IMR-90 (cell line): ENCODE data around the gene C1orf87. TPM values are rescaled to one million over a fixed set of nuclear protein-coding genes. Genes with fewer than 3 reads are reported as not detected.

Source experiments
- ATAC-seq: fragments of 200-7000 bp; cut with Tn5 transposase; 2 replicates; pipeline ENCODE4 v1.9.1; 2020; ENCODE audit warnings: low read depth, mild to moderate bottlenecking, moderate library complexity
- BruUV-seq: library from RNA; stranded (reverse); fragments of 400-500 nt; replicated peaks from 2 replicates; lab custom pipeline; 2021; lab: Mats Ljungman, UMichigan
- CTCF ChIA-PET: fragments of 300-600 bp; formaldehyde crosslinking; extraction: SDS; loops from one replicate; lab custom pipeline; 2021; ENCODE audit warnings: antibody characterized with exemption; lab: Yijun Ruan, JAX
- POLR2A ChIA-PET: fragments of 300-600 bp; sonication (Branson Sonifier 250); formaldehyde crosslinking; loops from one replicate; lab custom pipeline; 2022; ENCODE audit warnings: antibody characterized with exemption; ENCODE audit not compliant: unreplicated experiment; lab: Charles Lee
- DNase-seq: peaks from one replicate; pipeline ENCODE4 v3.0.0; 2013
- H2AFZ ChIP-seq: replicated peaks from 2 replicates; pipeline ENCODE3; 2013; ENCODE audit warnings: low read length, mild to moderate bottlenecking; ENCODE audit not compliant: poor library complexity
- H2AK5ac ChIP-seq: 2 replicates; pipeline ENCODE4 v1.6.1; 2013; ENCODE audit warnings: low read depth, low read length, inconsistent platforms
- H2AK9ac ChIP-seq: replicated peaks from 2 replicates; pipeline ENCODE3; 2013; ENCODE audit warnings: mild to moderate bottlenecking, low read depth, low read length, moderate library complexity; ENCODE audit not compliant: poor library complexity
- H2BK120ac ChIP-seq: 2 replicates; pipeline ENCODE4 v1.6.1; 2013; ENCODE audit warnings: low read depth, low read length, inconsistent platforms
- H2BK15ac ChIP-seq: 3 replicates; pipeline ENCODE4 v1.6.1; 2013; ENCODE audit warnings: low read depth, low read length, inconsistent platforms
- H2BK20ac ChIP-seq: 2 replicates; pipeline ENCODE4 v1.6.1; 2013; ENCODE audit warnings: low read depth, mild to moderate bottlenecking, inconsistent platforms, low read length, moderate library complexity
- H2BK5ac ChIP-seq: 2 replicates; pipeline ENCODE4 v1.6.1; 2013; ENCODE audit warnings: mild to moderate bottlenecking, low read depth, low read length, inconsistent platforms; ENCODE audit not compliant: poor library complexity, severe bottlenecking
- H3K14ac ChIP-seq: replicated peaks from 2 replicates; pipeline ENCODE4 v1.6.1; 2013; ENCODE audit warnings: low read depth, low read length, inconsistent platforms
- H3K18ac ChIP-seq: 2 replicates; pipeline ENCODE4 v1.6.1; 2013; ENCODE audit warnings: low read depth, low read length, control low read depth
- H3K23ac ChIP-seq: 2 replicates; pipeline ENCODE4 v1.6.1; 2013; ENCODE audit warnings: low read depth, low read length, inconsistent platforms
- H3K27ac ChIP-seq: 2 replicates; pipeline ENCODE4 v1.5.1; 2013; ENCODE audit warnings: mild to moderate bottlenecking, control low read depth, low read length; ENCODE audit not compliant: insufficient read depth
- H3K27me3 ChIP-seq: 2 replicates; pipeline ENCODE4 v1.6.1; 2013; ENCODE audit warnings: low read length; ENCODE audit not compliant: control insufficient read depth, insufficient read depth
- H3K36me3 ChIP-seq: 2 replicates; pipeline ENCODE4 v1.6.1; 2013; ENCODE audit warnings: low read length, mixed read lengths; ENCODE audit not compliant: control insufficient read depth, insufficient read depth
- H3K4ac ChIP-seq: 2 replicates; pipeline ENCODE4 v1.6.1; 2013; ENCODE audit warnings: low read depth, low read length, inconsistent platforms
- H3K4me1 ChIP-seq: 2 replicates; pipeline ENCODE4 v1.6.1; 2013; ENCODE audit warnings: low read length, mixed read lengths; ENCODE audit not compliant: control insufficient read depth, insufficient read depth
- H3K4me2 ChIP-seq: 2 replicates; pipeline ENCODE4 v1.6.1; 2013; ENCODE audit warnings: low read depth, mild to moderate bottlenecking, control low read depth, low read length, moderate library complexity
- H3K4me3 ChIP-seq: 2 replicates; pipeline ENCODE4 v1.5.1; 2013; ENCODE audit warnings: low read depth, mild to moderate bottlenecking, control low read depth, low read length, moderate library complexity; ENCODE audit not compliant: insufficient read depth
- H3K56ac ChIP-seq: 2 replicates; pipeline ENCODE4 v1.6.1; 2013; ENCODE audit warnings: low read length, inconsistent platforms; ENCODE audit not compliant: insufficient read depth; ENCODE audit errors: extremely low read depth
- H3K79me1 ChIP-seq, 2 experiments: 2 replicates each; pipeline ENCODE4 v1.6.1; 2013; ENCODE audit warnings: low read length in 2 of 2, inconsistent platforms in 1 of 2, low read depth in 1 of 2
- H3K9ac ChIP-seq: 2 replicates; pipeline ENCODE4 v1.6.1; 2013; ENCODE audit warnings: low read depth, low read length, control low read depth
- H3K9me1 ChIP-seq: 2 replicates; pipeline ENCODE4 v1.6.1; 2013; ENCODE audit warnings: low read length, inconsistent platforms; ENCODE audit not compliant: insufficient read depth
- H3K9me3 ChIP-seq: 2 replicates; pipeline ENCODE4 v1.6.1; 2013; ENCODE audit warnings: low read length; ENCODE audit not compliant: control insufficient read depth, insufficient read depth
- H4K20me1 ChIP-seq: 2 replicates; pipeline ENCODE4 v1.6.1; 2013; ENCODE audit warnings: low read length, inconsistent platforms; ENCODE audit not compliant: insufficient read depth
- H4K5ac ChIP-seq: 2 replicates; pipeline ENCODE4 v1.6.1; 2013; ENCODE audit warnings: mild to moderate bottlenecking, low read depth, low read length, control low read depth
- H4K8ac ChIP-seq, 2 experiments: 2 replicates each; pipeline ENCODE4 v1.6.1; 2013; ENCODE audit warnings: low read depth in 2 of 2, low read length in 2 of 2, control low read depth in 1 of 2, inconsistent platforms in 1 of 2
- H4K91ac ChIP-seq: 2 replicates; pipeline ENCODE4 v1.6.1; 2013; ENCODE audit warnings: low read depth, low read length, inconsistent platforms; ENCODE audit not compliant: insufficient read depth
- MAZ ChIP-seq: IDR thresholded peaks from 2 replicates; pipeline ENCODE4 v1.6.1; 2012; ENCODE audit warnings: low read depth, mild to moderate bottlenecking, low read length, improper control_type of control experiment, moderate library complexity, borderline replicate concordance
- POLR2A ChIP-seq: IDR thresholded peaks from 2 replicates; pipeline ENCODE4 v1.6.1; 2012; ENCODE audit warnings: mild to moderate bottlenecking, low read depth, low read length
- RAD21 ChIP-seq: IDR thresholded peaks from 2 replicates; pipeline ENCODE4 v1.6.1; 2012; ENCODE audit warnings: low read length, improper control_type of control experiment
- RCOR1 ChIP-seq: IDR thresholded peaks from 2 replicates; pipeline ENCODE4 v1.6.1; 2012; ENCODE audit warnings: mild to moderate bottlenecking, low read length, improper control_type of control experiment; ENCODE audit not compliant: insufficient replicate concordance
- WGBS, 2 experiments: methylation state at CpG; one replicate each; pipeline versions ENCODE4 v1.1.5 to v1.1.7; 2013; ENCODE audit warnings: missing lambda C conversion rate in 2 of 2; ENCODE audit not compliant: insufficient read length in 1 of 2; ENCODE audit errors: extremely low coverage in 2 of 2; 5-methylcytosine and 5-hydroxymethylcytosine counted together
- dilution Hi-C: fragments of 300-500 bp; cut with HindIII; formaldehyde crosslinking; loops from one replicate; pipeline ENCODE4 v1.14.3; 2018; ENCODE audit warnings: low sequenced_read_pairs; ENCODE audit not compliant: unreplicated experiment
- in situ Hi-C: fragments of 300-500 bp; cut with MboI; formaldehyde crosslinking; loops from 3 replicates; pipeline ENCODE4 v1.14.3; 2019; ENCODE audit warnings: low sequenced_read_pairs, inconsistent platforms, mixed read lengths
- intact Hi-C: fragments of 100-400 bp; cut with micrococcal nuclease; formaldehyde crosslinking; loops from 2 replicates; pipeline ENCODE4 v1.10.0; 2022
- polyA plus RNA-seq, 3 experiments: library from polyadenylated mRNA; depleted of rRNA; stranded (reverse); fragments of >200 nt; gene quantifications; 2 replicates each; pipeline ENCODE4 v1.2.3, GENCODE V29; 2012; ENCODE audit warnings: low replicate concordance in 1 of 3
- total RNA-seq: library from RNA; depleted of rRNA; stranded (reverse); fragments of >200 nt; gene quantifications from 2 replicates; pipeline ENCODE4 v1.2.3, GENCODE V29; 2012

Gene C1orf87
- total and polyA plus RNA-seq, 2 of the 4 experiments (the other 2 are of a cell fraction), result not detected

DNA sequence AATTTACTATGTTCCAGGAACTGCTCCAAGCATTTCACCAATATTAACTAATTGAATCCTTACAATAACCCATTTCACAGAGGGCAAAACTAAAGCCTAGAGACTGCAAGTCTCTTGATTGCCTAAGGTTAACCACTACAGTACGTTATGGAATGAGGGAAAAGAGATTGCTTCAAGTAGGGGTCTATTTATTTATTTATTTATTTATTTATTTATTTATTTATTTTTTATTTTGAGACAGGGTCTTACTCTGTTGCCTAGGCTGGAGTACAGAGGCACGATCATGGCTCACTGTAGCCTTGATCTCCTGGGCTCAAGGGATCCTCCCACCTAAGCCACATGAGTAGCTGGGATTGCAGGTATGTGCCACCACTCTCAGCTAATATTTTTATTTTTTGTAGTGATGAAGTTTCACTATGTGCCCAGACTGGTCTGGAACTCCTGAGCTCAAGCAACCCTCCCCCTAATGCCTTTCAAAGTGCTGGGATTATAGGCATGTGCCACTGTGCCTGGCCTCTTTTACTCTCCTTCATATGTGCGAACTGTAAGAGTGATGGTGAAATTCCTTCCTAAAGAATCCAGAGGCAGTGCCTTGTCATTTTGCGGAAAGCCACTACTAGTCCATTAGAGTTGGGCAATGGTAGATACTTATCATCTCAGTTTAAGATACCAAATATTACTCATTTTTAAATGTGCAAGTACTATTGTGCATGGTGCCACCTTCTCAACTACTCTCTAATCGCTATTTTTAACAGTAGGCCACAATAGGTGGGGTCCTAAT, 81.3 kb downstream of the C1orf87 start:
- H2BK5ac ChIP-seq, result no peak overlapping the region
- no CpG with 5 or more reads among the region's 5 CpGs for WGBS, 2 experiments
- ChIA-PET CTCF (no interaction called here), POLR2A (no interaction called here)
- no peak for ATAC-seq
- in situ Hi-C loops, result loop anchor here (25.0 kb wide), 1 partner anchor 1045 kb away; no protein-coding TSS in a partner anchor
- H2AK5ac ChIP-seq, result no peak overlapping the region
- H2AFZ ChIP-seq, result no peak overlapping the region
- H3K14ac ChIP-seq, result no peak overlapping the region
- TF ChIP-seq RCOR1, result no peak
- no peak for TF ChIP-seq POLR2A
- TF ChIP-seq MAZ, result no peak
- TF ChIP-seq RAD21, result no peak
- no peak overlapping the region for H3K4me2 ChIP-seq
- no peak for DNase-seq
- intact Hi-C loops, result no loop called here
- no peak overlapping the region for H3K4ac ChIP-seq
- H3K79me1 ChIP-seq, result no peaks in the 10 kb centered on the region
- no peak overlapping the region for H2BK120ac ChIP-seq
- H3K9me1 ChIP-seq, result no peaks in the 10 kb centered on the region
- dilution Hi-C loops, result no loop called here
- no peak overlapping the region for H3K23ac ChIP-seq
- H3K18ac ChIP-seq, result no peak overlapping the region
- no TSS peak for BruUV-seq
- no peak overlapping the region for H3K56ac ChIP-seq
- no peak overlapping the region for H2AK9ac ChIP-seq
- no peaks in the 10 kb centered on the region for H3K4me1 ChIP-seq
- H2BK15ac ChIP-seq, result no peak overlapping the region
- no peak overlapping the region for H3K27ac ChIP-seq
- H3K9ac ChIP-seq, result no peak overlapping the region
- no peaks in the 10 kb centered on the region for H4K20me1 ChIP-seq
- no peak overlapping the region for H4K5ac ChIP-seq
- no peak overlapping the region for H3K4me3 ChIP-seq
- H3K9me3 ChIP-seq, result no peaks in the 10 kb centered on the region
- no peak overlapping the region for H4K91ac ChIP-seq
- H2BK20ac ChIP-seq, result no peak overlapping the region
- H3K27me3 ChIP-seq, result no peaks in the 10 kb centered on the region; the same call in 1 of the 2 replicates
- no peaks in the 10 kb centered on the region for H3K36me3 ChIP-seq
- H4K8ac ChIP-seq, result no peak overlapping the region
